ENCODE measurements around the gene ARPC1B. TPM values are rescaled to one million over a fixed set of nuclear protein-coding genes. Genes with fewer than 3 reads are reported as not detected.
"Not testable (repeated sequence)": the region's sequence is repeated elsewhere in the genome, so short reads cannot be mapped to it uniquely, and the experiment has no call there.

The ARPC1B gene
- total RNA-seq, 1 donor from 2014 or later, result 53.0 TPM

GRCh38 chr7:99368750-99369389, 5.7 kb upstream of the ARPC1B start:
- peak; percentile 66 for ATAC-seq

DNA sequence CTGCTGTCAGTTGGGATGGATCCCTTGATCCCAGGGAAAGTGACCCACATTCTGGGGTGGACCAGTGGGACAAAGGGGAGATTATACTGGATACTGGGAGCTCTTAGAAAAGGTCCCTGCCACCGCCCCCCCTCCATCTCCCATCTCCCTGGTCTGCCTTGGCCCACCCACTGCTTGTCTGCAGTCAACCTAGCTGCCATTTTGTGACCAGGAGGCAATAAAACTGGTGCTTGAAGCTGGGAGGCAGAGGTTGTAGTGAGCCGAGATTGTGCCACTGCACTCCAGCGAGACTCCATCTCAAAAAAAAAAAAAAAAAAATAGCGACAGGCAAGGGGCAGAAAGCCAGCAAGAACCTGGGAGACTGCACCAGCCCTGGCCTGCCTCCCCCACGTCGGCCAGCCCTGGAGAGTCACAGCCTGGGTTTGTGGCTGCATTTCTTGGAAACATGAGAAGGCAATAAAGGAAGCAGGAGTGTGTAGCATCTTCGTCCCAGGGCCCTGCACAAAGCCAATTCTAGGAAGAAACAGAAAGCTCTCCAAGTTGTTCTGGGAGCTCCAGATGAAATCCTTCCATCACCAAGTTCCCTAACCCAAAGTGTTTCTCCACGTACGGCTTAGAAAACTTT, 4.7 kb upstream of the ARPC1B start:
- ATAC-seq, result no peak

DNA sequence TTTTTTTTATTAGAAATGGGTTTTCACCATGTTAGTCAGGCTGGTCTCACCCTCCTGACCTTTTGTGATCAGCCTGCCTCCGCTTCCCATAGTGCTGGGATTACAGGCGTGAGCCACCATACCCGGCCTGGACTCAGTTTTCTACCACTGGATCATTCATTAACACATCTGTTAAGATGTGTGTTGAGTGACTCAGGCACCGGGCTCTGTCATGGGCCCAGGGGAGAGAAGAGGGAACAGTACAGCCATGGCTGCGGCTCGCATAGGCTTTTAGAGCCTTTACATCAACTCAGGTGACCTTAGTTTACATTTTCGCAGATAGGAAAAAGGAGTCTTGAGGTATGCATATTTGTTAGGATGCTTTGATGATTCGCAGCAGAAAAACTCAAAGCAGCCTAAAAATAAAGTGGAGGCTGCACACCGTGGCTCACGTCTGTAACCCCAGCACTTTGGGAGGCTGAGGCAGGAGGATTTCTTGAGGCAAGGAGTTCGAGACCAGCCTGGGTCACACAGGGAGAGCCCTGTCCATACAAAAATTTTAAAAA, 3.1 kb upstream of the ARPC1B start:
- no peak for ATAC-seq

DNA sequence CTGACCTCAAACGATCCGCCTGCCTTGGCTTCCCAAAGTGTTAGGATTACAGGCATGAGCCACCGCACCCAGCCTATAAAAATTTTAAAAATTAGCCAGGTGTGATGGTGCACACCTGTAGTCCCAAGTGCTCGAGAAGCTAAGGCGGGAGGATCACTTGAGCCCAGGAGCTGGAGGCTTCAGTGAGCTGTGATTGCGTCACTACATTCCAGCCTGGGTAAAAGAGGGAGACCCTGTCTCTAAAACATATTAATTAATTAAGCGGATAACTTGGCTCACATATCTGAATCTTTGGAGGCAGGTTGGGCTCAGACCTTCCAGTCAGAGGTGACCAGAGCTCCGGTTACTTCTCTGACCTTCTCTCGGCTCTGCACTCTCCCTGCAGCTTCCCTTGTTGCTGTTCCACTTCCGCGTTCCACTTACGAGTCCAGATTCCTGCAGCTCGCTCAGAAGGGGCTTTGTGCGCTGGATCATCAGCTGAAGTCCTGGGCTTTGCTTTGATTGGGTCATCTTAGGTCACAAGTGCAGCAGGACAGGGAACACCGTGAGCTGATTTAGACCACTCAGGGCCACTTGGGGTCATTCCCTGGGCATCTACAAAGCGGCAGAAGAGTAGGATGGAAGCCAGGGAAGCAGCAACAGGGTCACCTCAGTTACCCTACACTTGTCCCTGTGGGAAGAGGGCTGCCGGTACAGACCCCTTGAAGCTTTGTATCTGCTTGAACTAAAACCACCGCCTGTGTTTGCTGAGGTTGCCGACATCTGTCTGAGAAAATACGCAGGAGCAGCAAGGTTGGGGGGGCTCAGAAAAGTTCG, 2.0 kb upstream of the ARPC1B start:
- no peak for ATAC-seq

DNA sequence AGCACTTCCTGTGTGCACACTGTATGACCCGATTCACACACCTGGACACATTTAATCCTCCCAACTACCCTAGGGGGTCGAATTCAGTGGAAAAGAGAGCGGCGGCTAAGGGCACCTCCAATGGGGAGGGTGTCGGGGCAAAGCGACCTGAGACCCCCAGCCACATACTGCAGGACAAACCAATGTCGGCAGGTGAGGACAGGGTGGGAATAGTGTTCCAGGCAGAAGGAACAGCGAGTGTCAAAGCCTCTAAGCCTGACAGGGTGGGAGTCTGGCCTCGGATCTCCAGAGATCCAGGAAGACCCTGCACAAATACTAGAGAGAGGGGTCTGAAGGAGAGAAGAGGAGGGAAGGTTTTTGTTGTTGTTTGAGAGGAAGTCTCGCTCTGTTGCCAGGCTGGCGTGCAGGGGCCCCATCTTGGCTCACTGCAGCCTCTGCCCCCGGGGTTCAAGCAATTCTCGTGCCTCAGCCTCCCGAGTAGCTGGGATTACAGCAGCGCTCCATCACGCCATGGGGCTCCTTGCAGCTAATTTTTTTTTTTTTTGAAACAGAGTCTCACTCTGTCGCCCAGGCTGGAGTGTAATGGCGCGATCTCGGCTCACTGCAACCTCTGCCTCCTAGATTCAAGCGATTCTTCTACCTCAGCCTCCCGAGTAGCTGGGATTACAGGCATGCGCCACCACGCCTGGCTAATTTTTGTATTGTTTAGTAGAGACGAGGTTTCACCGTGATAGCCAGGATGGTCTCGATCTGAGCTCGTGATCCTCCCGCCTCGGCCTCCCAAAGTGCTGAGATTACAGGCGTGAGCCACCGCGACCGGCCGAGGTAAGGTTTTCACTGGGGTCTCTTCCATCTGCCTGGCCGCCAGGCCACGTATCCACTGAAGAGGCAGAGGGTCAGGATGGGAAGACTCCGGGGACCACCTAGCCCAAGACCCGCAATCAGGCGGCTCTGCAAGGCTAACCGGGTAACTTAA, 1.2 kb upstream of the ARPC1B start:
- ATAC-seq, result no peak

GRCh38 chr7:99375070-99375807, 709 bp downstream of the ARPC1B start:
- peak; percentile 68 for ATAC-seq

GRCh38 chr7:99379043-99379577, 4.6 kb downstream of the ARPC1B start:
- peak; percentile 63 for ATAC-seq

GRCh38 chr7:99379693-99380031, 5.1 kb downstream of the ARPC1B start:
- not testable (repeated sequence) for ATAC-seq

DNA sequence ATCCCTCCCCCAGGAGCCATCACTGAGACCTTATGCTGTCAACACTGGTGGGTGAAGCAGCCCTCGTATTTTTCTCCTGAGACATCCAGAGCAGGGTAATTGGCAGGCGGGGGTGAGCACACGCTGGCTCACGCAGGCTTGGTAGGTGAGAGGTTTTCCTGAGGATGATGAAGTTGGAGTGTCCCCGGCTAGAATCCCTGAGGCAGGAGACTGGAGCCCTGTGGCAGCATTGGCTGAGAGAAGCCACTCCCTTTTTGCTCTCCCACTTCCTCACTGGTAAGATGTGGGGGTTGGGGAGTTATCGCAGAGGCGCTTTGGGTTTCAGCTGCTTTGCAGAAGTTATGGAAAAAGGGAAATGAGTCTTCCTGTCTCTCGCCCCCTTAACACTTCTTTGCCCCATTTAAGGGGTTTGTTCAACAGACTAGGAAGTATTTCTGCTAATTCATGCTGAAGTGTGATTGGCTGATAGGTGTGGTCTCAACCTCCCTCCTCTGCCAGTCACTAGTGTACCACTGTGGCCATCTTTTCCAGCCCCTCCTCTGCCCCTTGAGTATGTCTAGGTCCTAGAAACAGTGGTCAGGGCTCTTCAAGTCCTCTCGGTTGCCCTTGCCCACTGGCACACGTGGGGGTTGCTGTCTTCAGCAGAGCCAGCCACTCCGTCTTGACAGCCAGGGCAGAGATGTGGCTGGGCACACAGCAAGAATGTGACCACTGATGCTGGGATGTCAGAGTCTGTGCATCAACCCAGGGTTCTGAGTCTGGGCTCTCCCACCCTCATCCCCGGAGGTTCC, 5.7 kb downstream of the ARPC1B start:
- peak; percentile 6 for ATAC-seq

DNA sequence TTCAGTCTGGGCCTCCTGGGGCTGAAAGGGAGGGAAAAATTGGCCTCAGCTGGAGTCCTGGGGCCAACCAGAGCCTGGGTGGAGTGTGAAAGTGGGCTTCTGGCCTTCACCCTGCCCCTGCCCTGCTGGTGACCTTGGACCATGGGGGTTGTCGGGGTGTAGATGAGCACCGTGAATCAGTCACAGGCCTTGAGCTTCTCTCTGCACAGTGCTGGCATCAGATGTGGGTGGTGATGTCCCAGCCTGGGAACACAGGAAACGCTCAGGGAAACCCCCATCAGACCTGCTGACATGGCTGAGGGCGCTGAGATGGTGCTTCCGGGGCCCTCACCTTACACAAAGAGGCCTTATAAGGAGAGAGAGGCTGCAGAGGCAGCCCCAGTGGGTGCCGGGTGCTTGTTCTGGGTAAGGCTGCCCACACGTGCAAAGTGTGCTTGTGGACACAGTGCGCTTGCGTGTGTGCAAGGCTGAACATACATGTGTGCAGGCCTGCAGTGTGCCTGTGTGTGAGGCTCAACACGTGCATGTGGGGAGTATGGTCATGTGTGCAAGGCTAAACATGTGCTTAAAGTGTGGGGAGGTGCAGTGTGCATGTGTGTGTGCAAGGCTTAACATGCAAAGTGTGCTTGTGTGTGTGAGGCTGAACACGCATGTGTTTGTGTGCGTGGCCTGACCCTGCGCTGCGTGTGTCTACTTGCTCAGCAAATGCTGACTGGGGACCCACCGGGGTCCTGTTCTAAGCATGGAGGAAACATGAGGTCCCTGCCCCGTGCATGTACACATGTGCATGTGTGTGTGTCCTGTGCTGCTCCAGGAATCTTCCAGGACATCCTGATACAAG, 6.5 kb downstream of the ARPC1B start:
- peak; percentile 66 for ATAC-seq

DNA sequence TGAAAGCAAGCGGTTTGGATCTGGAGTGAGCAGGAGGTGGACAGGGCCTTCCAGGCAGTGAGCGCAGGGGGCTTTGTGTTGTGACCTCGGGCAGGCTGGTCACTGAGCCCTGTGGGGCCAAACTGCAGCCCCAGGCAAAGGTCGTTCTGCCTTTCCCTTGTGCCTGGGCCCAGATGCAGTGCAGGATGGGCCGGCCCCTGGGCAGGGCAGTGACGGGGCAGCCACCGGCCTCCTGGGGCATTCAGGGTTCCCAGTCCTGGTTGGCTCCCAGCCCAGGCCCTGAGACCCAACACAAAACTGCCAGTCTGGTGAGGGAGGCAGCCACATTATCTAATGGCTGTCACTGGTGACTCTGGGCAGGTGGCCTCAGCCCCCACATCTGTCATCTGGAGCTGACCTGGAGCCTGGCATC, 7.1 kb downstream of the ARPC1B start:
- no peak for ATAC-seq

DNA sequence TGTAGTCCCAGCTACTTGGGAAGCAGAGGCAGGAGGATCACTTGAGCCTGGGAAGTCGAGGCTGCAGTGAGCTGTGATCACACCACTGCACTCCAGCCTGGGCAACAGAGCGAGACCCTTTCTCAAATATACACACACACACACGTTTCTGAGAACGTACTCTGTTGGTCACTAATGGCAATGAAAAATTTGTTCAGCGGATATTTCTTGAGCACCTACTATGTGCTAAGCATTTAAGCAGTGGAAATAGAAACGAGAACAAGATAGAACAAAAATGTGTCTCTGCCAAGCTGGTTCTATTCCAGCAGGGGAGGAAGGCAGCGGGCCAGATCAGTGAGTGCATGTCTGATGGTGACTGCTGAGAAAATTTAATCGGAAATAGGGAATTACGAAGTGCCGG, 8.7 kb downstream of the ARPC1B start:
- no peak for ATAC-seq

GRCh38 chr7:99383791-99384370, 9.4 kb downstream of the ARPC1B start:
- no peak for ATAC-seq

DNA sequence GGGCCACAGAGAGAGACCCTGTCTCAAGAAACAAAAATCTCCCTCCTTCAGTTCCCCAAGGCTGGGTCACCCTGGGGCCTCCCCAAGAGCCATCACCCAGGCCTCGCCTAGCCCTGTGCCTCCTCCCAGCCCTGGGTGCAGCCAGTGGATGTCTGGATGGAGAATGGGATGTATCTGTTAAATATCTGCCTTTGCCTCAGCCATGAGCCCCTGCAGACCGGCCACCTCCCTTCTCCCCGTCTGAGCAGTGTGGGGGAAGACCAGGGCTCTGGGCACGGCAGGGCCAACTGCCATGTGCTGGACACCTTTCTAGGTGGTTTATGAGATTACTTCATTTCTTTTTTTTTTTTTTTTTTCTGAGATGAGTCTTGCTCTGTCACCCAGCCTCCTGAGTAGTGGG, 10.0 kb downstream of the ARPC1B start:
- no peak for ATAC-seq

DNA sequence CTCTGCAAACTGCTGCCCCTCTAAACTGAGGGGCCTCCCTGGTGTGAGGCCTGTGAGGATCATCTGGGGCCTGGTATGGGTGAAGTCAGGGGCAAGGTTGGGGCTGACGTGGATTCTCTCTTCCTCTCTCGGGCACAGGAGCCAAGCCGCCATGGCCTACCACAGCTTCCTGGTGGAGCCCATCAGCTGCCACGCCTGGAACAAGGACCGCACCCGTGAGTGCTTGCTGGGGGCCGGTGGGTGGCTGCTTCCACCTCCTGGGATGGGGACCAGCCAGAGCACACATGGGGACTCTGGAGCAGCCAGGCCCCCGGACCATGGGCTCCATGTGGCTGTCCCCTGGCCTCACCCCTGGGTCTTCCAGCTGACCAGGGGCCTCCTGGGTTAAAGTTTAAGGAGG, 11.0 kb downstream of the ARPC1B start:
- ATAC-seq, result no peak

- no peak for ATAC-seq
These were observed 12.2 kb downstream of the ARPC1B start for GRCh38 chr7:99386584-99387238.

- ATAC-seq, result not testable (repeated sequence)
These were observed 12.7 kb downstream of the ARPC1B start for GRCh38 chr7:99387239-99387635.

DNA sequence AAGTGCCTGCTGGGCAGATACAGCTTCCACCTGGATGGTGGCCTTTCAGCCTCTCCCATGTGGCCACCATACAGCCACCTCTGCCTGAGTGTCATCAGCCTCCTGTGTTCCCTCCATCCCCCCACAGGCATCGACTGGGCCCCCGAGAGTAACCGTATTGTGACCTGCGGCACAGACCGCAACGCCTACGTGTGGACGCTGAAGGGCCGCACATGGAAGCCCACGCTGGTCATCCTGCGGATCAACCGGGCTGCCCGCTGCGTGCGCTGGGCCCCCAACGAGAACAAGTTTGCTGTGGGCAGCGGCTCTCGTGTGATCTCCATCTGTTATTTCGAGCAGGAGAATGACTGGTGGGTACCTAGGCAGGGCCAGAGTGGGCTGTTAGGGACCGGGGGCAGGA, 13.4 kb downstream of the ARPC1B start:
- no peak for ATAC-seq

GRCh38 chr7:99389772-99390171, 15.2 kb downstream of the ARPC1B start:
- no peak for ATAC-seq

All from esophagus mucosa (tissue), 1 donor.